NCI-H1436 (cell line): Measurements from ENCODE around the gene CETP.
"Not testable (repeated sequence)": the region's sequence is repeated elsewhere in the genome, so short reads cannot be mapped to it uniquely, and the experiment has no call there.

ENCODE experiments used
- DNase-seq: peaks from one replicate; lab custom pipeline; 2025; lab: John Stamatoyannopoulos, UW

Gene CETP

GRCh38 chr16:56956076-56956475 is 5.7 kb upstream of the CETP start:
- DNase-seq = no peak

DNA sequence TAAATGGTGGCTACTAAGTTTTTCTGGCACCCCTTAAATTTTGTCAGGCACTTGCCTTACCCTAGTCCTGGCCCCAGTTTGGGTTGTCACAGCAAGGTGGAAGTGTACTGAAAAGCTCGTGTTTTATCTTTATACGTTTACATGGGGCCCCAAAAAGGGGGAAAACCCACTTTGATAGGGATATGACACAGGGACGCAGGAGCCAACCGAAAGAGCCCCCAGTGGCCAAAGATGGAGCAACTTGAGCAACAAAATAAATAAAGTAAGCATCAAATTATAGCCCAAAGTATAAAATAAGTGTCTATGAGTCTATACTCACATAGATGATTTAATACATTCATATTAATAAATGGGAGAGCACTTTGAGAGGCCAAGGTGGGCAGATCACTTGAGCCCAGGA is 5.0 kb upstream of the CETP start:
- no peak for DNase-seq

DNA sequence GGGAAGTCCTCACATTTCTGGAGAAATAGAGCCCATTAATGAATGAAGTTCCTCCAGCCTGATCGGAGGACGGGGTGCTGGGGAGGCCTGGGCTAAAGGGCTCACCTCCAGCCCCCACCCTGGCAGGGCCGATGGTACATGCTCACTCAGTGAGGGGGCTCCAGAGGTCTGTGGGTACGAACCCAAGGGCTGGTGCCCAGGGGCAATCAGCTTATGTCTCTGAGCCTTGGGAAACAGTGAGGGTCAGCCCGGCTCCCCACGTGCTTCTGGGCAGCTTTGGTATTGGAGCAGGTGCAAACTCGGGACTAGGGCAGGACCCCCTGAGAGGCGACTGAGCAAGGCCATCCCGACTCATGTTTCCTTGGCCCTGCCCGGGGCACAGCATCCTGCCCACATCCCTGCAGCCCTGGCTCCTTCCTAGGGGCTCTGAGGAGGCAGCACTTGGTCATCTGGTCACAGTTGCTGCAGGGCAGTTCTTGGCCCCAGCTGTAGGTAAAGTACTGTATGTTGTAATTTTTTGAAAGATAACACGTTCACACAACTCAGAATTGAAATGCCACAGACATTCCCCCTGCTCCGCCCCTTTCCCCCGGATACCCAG is 969 bp upstream of the CETP start:
- no peak for DNase-seq

DNA sequence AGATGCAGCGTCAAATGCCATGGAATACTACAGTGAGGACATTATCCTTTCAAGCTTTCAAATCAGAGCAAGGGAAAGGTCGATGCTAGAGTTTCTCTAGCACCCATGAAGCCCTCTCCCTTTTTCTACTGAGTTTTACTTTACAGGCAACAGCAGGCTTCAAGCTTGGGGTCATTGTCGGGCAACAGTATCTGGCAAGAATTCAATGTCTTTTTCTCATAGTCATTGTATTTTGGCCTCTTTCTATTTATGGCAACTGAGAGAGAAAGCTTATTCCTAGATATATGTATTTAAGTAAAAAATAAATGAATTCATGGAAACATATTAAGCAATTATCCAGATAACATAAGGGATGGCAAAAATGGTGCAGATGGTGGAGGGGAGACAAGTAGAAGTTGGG is 364 bp upstream of the CETP start:
- no peak for DNase-seq

DNA sequence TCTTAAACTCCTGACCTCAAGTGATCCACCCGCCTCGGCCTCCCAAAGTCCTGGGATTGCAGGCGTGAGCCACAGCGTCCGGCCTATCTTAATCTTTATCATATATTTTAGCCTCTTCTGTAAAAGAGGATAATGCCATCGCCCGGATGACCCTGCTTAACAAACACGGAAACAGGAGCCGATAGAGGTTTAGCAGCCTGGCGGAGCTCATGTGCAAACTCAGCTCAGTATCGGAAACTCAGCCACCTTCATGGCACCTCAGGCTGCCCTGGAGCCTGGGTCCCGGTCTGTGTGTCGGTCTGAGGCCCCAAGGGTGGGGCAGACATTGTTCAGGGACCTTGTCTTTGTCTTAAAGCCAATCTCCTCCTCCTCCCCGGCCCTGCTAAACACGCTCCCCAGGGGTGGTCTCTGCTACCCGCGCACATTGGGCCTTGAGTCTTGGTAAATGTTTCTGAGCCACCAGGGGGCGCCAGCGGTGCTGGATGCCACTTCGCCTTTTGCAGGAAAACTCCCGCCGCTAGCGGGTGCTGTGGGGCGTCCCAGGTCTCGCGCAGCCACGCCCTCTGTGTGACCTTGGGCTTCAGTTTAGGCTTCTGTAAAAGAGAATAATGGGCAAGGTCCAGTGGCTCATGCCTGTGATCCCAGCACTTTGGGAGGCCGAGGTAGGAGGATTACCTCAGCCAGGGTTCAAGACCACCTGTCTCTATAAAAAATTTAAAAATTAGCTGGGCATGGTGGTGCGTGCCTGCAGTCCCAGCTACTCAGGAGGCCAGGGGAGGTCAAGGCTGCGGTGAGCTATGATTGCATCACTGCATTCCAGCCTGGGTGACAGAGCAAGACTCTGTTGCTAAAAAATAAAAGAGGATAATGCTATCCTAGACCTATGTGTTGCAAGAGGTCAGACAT is 2.7 kb downstream of the CETP start:
- peak; percentile 13 for DNase-seq

DNA sequence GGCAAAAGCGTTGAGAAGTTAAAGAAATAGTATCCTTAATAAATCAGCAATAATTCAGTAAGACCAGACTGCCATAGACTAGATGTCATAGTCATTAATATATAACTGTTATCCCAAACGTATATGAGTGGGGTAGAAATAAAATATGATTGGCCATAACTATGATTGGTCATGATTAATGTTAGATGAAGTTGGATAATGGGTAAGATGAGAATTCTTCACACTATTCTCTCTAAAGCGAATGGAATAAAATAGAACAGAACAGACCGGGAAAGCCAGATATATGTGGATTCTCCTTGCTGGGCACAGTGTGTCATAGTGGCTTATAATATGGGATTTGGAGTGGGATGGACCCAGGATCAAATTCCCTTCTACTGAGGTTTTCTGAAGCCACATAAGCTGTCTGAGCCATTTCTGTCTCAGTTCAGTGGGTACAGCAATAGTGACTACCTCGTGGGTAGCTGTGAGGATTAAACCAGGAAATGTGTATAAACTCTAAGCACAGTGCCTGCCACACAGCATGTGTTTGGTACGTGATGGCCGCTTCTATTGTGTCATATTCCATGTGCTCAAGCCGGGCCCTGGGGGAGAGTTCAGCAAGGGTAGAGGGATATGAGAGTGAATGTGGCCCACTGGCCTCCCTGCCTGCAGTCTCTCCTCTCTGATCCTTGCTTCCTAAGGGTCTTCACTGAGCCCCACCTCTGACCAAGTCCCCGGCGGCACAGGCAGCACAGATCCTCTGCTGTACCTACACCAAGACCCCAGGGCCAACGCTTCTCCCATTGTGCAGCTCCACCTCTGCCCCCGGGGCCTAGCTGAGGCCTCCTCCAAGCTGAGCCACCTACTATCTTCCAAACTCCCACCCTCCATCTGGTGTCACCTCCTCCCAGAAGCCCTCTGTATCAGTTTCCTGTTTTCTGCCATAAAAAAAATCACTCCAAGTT is 3.7 kb downstream of the CETP start:
- DNase-seq = no peak

GRCh38 chr16:56966093-56966475 is 4.3 kb downstream of the CETP start:
- no peak for DNase-seq

DNA sequence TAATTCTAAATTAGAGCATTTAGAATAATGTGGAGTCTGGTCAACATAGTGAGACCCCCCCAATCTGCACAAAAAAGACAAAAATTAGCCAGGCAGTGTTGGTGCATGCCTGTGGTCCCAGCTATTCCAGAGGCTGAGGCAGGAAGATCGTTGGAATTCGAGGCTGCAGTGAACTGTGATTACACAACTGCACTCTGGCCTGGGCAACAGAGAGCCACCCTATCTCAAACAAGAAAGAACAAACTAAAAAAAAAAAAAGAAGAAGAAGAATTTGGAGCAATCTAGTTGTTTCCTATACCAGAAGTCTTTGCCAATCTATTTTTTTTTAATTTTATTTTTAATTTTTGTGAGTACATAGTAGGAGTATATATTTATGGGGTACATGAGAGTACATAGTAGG is 6.0 kb downstream of the CETP start:
- no peak for DNase-seq

DNA sequence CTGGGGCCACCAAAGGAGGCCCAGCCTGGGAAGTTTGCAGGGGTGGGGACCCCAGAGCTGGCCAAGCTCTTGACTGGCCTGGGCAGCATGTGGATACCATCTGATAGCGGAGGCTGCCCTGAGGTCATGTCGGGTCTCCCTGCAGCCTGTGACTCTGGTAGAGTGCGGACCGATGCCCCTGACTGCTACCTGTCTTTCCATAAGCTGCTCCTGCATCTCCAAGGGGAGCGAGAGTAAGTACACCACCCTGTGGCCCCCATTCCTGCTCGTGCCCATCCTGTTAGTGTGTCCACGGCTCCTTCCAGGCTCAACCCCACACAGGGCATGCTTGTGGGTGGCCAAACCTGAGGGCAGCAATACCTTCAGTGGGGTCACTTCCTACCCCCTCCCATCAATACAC is 8.0 kb downstream of the CETP start:
- DNase-seq = no peak

DNA sequence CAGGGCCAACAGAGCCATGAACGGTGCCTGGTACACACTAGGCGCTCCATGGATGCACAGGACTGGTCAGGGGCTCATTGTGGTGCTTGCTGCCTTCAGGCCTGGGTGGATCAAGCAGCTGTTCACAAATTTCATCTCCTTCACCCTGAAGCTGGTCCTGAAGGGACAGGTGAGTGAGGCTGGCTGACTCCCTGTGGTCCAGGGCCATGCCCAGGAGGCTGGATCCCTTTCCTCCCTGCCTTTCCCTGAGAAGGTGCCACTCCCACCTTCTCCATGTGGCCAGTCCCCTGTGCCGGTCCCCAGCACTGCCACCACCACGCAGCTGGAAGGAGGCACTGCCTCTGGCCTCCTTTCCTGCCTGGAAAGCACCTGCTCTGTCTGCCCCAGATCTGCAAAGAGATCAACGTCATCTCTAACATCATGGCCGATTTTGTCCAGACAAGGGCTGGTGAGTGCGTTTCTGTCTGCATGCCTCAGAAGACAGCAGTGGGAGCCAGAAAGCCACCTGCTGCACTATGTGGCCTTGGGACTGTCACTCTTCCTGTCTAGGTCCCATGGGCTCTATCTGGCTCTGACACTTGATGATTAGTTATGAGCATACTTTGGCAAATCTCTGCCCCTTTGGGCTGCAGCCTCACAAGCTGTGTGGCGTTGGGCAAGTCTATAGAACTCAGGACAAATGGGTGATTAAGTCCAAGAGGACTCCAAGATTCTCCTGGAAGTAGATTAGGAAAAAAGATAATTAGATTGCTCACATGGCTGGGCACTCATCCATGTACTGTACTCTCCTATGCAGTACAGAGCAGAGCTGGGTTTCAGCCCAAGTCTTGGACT is 9.4 kb downstream of the CETP start:
- no peak for DNase-seq

DNA sequence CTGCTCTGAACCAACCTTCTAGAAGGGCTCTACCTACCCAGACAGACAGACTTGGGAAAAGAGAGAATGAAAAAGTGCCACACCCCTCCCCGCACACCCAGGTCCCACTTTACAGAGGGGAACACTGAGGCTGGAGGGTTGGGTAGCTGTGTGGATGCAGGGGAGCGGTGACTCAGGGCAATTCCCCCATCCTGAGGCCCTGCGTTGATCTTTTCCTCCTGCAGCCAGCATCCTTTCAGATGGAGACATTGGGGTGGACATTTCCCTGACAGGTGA is 10.0 kb downstream of the CETP start:
- DNase-seq = no peak

GRCh38 chr16:56972403-56973293 is 10.9 kb downstream of the CETP start:
- DNase-seq = no peak

GRCh38 chr16:56973294-56973689 is 11.5 kb downstream of the CETP start:
- DNase-seq = no peak

- DNase-seq = not testable (repeated sequence)
Observed at GRCh38 chr16:56973899-56974298, 12.1 kb downstream of the CETP start.

DNA sequence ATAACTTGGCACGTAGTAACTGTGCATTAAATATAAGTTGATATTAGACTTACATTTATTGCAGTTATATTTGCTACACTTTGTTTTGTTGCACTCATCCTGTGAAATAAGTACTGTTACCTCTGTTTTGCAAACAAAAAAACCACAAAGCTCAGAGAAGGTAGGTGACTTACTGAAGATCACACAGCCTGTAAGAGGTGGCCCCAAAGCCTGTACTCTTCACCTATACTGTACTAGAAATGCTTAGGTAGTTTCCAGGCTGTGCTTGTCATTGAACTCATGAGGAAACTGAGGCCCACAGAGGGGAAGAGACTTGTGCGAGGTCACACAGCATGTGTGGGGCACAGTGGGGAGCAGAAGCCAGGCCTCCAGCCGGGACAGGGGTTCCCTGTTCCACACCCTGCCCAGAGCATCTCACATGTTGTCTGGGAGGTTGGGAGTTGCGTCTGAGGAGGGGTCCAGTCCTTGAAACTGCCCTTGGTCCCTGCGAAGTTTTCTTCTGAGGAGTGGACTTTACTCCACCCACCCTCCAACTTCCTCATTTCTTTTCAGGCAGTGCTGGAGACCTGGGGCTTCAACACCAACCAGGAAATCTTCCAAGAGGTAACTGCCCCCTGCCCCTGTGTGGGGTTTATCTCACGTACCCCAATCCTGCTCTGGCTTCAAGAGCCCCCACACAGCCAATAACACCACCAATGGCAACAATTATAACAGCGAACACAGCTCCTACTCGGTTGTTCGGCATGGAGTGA is 13.0 kb downstream of the CETP start:
- DNase-seq = no peak

DNA sequence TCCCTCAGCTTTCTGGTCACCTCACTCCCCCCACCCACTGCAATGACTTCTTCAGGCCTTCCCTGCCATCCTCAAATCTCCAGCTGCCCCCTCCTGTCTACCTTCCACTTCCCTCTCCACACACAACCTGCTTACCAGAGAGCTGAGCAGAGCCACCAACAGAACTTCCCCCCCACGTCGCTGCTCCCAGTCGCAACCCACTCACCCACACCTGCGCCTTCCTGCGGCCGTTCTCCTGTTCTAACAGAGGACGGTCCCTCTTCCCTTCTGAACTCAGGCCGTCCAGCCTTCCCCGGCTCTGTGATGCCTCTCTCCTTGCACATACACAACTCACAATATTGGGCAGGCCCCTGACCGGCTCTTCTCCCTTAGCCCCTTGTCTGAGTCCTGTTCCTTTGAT is 14.0 kb downstream of the CETP start:
- DNase-seq = no peak

DNA sequence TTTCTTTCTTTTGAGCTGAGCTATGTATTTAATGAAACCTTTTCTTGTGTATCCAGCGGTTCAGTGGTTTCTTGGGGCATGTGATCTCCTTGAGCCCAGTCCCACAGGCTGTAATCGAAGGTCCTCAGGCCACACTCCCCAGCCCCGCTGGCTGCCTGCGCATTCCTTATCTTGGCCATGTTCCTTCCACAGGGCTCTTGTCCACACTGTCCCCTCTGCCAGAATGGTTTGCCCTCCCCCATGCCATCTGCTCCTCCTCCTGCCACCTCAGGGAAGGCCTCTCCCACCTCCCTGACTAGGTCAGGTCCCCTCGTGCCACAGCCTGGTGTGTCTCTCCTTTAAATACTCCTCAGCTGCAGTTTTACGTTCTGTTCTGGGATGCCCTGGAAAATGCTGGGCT is 15.5 kb downstream of the CETP start:
- DNase-seq = no peak

GRCh38 chr16:56977823-56978430 is 16.2 kb downstream of the CETP start:
- DNase-seq = no peak

GRCh38 chr16:56980201-56980535 is 18.4 kb downstream of the CETP start:
- DNase-seq = no peak
